Brain pericyte (primary cell): ENCODE data around the gene ULBP2.
"Not testable (repeated sequence)": the region's sequence is repeated elsewhere in the genome, so short reads cannot be mapped to it uniquely, and the experiment has no call there.

Experiments used
- DNase-seq: peaks from one replicate; pipeline ENCODE4 v3.0.0-alpha.2; 2012; ENCODE audit warnings: low read depth, low spot score

The ULBP2 gene

GRCh38 chr6:149950423-149950822, 8.6 kb downstream of the ULBP2 start:
- no peak for DNase-seq

- no peak for DNase-seq
These were observed 9.3 kb downstream of the ULBP2 start for GRCh38 chr6:149951096-149951495.

DNA sequence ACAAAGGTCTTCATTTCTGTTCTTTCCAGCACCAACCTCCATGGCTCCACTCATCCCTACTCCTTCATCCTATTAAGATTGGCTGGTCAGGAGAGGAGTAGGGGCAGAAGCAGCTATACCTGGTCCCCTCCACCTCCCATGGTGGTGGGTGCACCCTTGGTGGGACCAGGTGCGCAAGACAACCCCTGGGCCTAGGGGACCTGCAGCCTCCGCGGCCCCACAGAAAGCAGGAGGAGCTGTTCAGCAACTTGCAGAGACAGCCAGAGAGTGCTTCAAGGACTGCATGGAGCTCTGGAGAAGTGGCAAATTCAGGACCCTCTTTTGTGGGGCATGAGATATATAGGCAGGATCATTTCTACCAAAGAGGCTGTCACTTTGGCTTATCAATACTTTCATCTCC, 9.8 kb downstream of the ULBP2 start:
- DNase-seq = no peak

DNA sequence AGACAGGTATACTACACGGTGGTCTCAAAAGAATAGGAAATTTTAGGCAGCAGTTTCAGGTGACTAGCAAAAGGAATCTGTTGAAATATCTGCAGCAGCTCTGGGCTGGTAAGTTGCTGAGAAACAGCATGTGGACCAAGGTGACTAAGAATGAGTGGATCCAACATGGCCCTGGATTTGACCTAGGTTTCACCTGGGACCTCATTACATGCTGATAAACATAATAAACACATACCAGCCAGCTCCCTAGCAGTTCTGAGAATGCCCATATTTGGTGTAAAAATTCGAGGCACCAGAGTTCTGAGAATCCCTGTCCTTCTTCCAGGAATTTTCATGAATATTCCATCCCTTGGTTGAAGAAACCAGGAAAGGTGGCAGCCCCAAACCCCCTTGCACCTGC, 11.6 kb downstream of the ULBP2 start:
- not testable (repeated sequence) for DNase-seq

GRCh38 chr6:149953934-149954327, 12.1 kb downstream of the ULBP2 start:
- DNase-seq = not testable (repeated sequence)

DNA sequence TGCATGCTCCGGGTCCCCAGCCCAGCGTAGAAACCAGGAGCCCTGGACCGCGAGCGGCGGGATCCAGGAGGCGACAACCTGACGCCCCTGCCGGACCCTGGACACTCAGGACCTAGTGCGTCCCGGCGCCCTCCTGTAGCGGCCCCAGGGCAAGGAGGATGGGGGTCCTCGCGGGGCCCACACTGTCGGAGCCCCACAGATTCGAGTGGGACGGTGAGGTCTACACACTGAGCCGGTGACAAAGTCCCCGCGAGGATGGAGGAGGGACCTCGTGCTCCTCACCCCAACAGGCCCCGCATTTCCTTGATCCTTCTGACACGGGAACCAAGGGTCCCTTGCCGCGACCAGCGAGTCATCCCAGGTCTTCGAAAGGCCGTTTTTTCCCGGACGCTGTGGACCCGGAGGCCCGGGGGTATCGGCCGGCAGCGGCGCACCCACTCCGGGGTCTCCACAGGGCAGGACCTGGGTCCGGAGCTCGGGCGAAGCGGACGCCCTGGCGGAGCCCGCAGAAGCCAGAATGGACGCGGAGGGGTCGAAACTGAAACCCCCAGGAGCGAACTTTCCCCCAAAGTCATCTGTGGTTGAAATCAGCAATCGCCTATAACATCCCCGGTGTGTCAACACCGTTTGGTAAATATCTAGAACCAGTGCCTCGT, 12.6 kb downstream of the ULBP2 start:
- not testable (repeated sequence) for DNase-seq

DNA sequence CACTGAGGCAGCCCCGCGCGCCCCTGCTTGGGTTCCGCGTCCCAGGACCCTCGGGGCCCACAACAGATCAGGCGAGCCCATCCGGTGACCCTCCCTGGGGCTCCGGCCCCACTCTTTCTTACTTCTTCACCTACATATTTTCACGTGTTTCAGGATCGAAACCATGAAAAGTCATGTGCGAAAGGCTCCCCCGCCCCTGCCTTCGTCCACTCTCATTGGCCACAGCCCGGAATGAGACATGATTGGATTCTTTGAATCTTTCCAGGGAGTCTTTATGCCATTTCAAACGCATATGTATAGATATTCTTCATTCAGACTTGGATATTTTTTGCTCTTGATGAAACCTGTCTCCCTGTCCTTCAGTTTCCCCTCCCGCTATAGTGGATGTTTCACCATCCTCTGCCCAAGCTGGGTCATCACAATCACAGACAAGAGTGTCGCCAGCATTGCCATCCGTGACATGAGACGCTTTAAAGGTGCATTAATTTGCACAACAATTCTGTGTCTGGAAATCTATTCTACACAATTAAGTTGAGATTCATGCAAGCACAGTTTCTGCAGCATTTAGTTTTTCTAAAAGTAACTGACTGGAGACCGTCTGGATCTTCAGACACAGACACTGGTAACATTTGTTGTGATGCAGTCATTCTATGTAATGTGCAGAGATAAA, 13.3 kb downstream of the ULBP2 start:
- not testable (repeated sequence) for DNase-seq

DNA sequence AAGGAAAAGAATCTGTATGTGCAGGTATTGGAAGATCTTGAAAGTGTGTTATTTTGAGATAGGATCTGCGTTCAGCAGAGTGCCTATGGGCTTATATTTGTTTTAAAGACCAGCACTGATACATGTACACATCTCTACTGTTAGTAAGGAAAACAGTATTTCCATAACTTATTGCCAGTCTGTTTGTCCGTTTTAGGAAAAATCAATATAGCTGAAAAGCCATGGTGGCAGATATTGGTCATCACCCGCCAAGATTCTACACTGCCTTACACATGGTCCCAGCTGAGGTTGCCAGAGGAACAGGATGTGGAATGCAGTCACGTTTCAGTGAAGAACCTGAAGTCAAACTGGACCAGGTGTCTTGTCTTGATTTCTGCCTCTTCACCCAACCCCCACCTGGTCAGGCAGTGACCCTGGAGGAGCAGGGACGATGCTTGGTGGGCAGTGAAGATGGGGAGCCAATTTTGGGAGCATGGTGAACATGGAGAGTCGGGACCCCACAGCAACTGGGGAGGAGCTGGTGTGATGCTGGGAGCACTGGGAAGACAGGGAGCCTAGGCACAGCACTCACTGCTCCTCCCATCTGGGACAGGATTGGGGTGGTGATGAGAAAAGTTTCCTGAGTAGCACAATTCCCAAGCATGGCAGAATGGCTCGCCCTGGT, 14.0 kb downstream of the ULBP2 start:
- not testable (repeated sequence) for DNase-seq

GRCh38 chr6:149958124-149958523, 16.3 kb downstream of the ULBP2 start:
- not testable (repeated sequence) for DNase-seq

DNA sequence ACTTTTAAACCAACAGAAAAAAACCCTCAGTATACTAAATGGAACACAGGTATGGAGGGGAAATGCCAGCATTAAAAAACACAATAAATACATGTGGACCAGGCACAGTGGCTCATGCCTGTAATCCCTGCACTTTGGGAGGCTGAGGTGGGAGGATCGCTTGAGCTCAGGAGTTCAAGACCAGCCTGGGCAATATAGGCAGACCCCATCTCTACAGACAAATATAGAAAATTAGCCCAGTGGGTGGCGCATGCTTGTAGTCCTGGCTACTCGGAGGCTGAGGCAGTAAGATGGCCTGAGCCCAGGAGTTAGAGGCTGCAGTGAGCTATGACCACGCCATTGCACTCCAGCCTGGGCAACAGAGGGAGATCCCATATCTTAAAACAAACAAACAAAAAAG, 18.0 kb downstream of the ULBP2 start:
- DNase-seq = not testable (repeated sequence)

GRCh38 chr6:149960488-149960887, 18.7 kb downstream of the ULBP2 start:
- no peak for DNase-seq

DNA sequence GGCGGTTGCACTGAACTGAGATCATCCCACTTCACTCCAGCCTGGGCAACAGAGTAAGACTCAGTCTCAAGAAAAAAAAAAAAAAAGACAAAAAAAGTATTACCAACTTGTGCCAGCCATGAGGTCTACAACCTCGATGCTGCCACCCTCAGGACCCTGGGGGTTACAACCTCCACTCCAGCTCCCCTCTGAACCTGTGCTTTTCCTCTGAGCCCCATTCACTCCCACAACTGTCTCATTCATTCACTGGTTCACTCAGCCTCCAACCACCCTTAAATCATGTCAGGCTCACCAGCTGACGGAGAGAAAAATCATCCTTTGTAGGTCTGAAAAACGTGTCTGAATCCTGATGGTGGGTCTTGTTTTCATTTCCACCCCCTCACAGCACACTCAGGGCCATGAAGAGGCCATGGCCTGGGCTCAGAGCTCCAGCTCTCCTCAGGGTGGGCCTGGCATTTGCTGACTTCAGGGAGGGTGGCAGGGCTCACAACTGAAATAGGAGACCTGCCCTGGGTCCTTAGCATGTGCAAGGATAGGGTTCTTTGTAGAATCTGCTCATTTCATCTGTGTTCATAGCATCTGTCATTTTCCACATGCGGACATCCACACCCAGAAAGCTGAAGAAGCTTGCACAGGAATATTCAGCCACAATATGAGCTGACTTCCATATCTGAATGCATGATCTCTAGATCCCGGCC, 20.1 kb downstream of the ULBP2 start:
- no peak for DNase-seq

GRCh38 chr6:149962461-149963211, 20.8 kb downstream of the ULBP2 start:
- DNase-seq = no peak

DNA sequence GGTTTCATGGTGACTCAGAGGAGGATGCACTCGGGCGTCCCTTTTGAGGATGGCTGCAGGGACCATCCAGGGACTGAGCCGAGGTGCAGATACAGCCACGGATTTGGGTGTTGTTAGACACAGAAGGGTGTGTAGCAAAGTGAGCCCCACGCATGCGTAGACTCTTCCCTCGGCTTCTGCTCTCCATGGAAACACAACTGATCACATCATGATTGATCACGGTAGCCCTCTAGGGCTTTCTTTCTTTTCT, 21.3 kb downstream of the ULBP2 start:
- DNase-seq = no peak

DNA sequence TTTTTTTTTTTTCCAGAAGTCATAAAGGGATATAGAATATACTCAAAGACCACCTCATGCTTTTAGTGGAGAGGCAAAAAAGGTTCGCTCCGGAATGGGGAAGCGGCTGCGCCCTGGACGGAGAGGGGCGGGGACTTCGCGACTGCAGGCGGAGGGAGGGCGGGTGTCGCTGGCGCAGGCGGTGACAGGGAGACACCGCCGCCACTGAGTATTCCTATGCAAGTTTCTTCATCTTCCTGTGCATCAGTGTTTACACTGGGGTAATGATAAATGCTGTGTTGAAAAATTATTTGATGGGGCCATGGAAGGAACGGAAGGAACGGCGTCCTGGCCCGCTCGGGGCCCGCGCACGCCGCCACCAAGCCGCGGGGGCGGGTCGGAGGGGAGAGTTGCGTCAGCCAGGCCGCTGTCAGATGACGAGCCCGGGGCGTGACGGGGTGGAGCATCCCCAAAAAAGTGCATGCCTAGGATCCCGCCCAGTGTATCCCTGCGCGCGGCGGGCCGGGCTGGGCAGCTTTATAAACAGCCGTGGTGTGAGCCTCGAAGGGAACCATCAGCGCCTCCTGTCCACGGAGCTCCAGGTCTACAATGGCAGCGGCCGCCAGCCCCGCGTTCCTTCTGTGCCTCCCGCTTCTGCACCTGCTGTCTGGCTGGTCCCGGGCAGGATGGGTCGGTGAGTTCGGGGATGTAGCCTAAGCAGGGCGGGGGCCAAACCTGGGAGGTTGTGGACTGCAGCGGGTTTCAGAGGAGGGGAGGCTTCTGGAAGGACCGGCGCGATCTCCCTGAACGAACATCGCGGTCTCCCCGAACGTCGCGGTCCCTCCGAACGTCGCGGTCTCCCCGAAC, 21.9 kb downstream of the ULBP2 start, which contains the start of gene ULBP1:
ULBP1 (plus strand) TSS at position 482 of the 846 bp plus-strand sequence; CDS start at position 589, 107 bp downstream.
- no peak for DNase-seq

- DNase-seq = no peak
These were observed 22.7 kb downstream of the ULBP2 start for GRCh38 chr6:149964308-149965193.

- DNase-seq = no peak
These were observed 23.6 kb downstream of the ULBP2 start for GRCh38 chr6:149965194-149966020.

DNA sequence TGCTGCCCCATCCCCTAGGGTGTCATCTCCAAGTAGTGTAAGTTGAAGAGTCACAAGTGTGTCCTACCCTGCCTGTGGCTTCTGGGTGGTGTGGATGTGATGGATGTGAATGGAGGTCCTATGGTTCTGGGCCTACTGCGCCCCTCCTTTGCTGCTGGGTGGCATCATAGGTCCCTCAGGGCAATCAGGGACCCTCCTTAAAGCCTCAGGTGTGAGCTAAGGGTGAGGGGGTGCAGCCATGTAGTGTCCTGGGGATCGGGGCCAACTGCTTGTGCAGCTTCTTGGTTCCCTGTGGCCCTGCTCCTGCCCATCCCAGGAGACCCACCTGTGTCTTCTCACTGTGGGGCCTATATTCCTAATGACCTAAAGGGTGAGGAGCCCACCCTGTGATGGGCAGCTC, 24.5 kb downstream of the ULBP2 start:
- DNase-seq = not testable (repeated sequence)

DNA sequence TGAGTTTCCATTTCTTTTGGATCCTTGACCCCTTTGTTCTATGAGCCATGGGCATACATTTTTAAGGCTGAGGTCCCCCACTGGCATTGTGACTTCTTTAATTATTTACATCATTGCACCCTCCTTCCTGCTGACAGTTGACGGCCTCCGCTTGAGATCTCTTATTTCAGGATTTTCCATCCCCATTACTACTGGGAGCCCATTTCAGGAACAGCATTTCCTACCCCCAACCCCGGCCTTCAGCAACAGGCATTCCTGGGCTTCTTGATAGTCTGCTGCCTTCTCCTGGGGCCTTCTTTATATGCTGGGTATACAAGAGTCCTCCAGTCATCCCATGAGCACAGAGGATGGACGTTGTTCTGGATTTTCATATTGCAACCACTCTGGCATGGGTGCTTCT, 25.8 kb downstream of the ULBP2 start:
- DNase-seq = no peak
